ENCODE measurements around the gene TNFRSF6B.

TNFRSF6B gene

DNA sequence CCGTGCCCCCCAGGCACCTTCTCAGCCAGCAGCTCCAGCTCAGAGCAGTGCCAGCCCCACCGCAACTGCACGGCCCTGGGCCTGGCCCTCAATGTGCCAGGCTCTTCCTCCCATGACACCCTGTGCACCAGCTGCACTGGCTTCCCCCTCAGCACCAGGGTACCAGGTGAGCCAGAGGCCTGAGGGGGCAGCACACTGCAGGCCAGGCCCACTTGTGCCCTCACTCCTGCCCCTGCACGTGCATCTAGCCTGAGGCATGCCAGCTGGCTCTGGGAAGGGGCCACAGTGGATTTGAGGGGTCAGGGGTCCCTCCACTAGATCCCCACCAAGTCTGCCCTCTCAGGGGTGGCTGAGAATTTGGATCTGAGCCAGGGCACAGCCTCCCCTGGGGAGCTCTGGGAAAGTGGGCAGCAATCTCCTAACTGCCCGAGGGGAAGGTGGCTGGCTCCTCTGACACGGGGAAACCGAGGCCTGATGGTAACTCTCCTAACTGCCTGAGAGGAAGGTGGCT lies 960 bp downstream of the TNFRSF6B start:
- peaks cover 3% of the 10 kb centered on the region for H3K36me3 ChIP-seq (replicated peaks)
- H3K4me3 ChIP-seq (ENCODE audit: low read depth, low read length), result peak overlapping the region; percentile 63
- peak overlapping the region; percentile 90 for H3K27ac ChIP-seq
- no peaks in the 10 kb centered on the region for H3K27me3 ChIP-seq (replicated peaks)
- DNase-seq, result no peak
- TF ChIP-seq, protein P1, sequence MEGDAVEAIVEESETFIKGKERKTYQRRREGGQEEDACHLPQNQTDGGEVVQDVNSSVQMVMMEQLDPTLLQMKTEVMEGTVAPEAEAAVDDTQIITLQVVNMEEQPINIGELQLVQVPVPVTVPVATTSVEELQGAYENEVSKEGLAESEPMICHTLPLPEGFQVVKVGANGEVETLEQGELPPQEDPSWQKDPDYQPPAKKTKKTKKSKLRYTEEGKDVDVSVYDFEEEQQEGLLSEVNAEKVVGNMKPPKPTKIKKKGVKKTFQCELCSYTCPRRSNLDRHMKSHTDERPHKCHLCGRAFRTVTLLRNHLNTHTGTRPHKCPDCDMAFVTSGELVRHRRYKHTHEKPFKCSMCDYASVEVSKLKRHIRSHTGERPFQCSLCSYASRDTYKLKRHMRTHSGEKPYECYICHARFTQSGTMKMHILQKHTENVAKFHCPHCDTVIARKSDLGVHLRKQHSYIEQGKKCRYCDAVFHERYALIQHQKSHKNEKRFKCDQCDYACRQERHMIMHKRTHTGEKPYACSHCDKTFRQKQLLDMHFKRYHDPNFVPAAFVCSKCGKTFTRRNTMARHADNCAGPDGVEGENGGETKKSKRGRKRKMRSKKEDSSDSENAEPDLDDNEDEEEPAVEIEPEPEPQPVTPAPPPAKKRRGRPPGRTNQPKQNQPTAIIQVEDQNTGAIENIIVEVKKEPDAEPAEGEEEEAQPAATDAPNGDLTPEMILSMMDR (IDR thresholded peaks at IDR 0.05; ENCODE audit: low read depth, low read length, missing control alignments), result no peak
- in situ Hi-C loops (cut with HindIII; ENCODE audit: low pct_ligation_motif_present, low sequenced_read_pairs), result loop anchor here (25.0 kb wide), 1 partner anchor 110 kb away; no protein-coding TSS in a partner anchor

DNA sequence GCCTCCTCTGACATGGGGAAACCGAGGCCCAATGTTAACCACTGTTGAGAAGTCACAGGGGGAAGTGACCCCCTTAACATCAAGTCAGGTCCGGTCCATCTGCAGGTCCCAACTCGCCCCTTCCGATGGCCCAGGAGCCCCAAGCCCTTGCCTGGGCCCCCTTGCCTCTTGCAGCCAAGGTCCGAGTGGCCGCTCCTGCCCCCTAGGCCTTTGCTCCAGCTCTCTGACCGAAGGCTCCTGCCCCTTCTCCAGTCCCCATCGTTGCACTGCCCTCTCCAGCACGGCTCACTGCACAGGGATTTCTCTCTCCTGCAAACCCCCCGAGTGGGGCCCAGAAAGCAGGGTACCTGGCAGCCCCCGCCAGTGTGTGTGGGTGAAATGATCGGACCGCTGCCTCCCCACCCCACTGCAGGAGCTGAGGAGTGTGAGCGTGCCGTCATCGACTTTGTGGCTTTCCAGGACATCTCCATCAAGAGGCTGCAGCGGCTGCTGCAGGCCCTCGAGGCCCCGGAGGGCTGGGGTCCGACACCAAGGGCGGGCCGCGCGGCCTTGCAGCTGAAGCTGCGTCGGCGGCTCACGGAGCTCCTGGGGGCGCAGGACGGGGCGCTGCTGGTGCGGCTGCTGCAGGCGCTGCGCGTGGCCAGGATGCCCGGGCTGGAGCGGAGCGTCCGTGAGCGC lies 1.6 kb downstream of the TNFRSF6B start:
- peak overlapping the region; percentile 90 for H3K27ac ChIP-seq
- H3K4me3 ChIP-seq (ENCODE audit: low read depth, low read length), result peak overlapping the region; percentile 63
- H3K27me3 ChIP-seq (replicated peaks), result no peaks in the 10 kb centered on the region
- DNase-seq, result no peak
- in situ Hi-C loops (cut with HindIII; ENCODE audit: low pct_ligation_motif_present, low sequenced_read_pairs), result loop anchor here (25.0 kb wide), 1 partner anchor 111 kb away; no protein-coding TSS in a partner anchor
- peaks cover 3% of the 10 kb centered on the region for H3K36me3 ChIP-seq (replicated peaks)
- TF ChIP-seq, protein P1 (IDR thresholded peaks at IDR 0.05; ENCODE audit: low read depth, low read length, missing control alignments), result no peak

DNA sequence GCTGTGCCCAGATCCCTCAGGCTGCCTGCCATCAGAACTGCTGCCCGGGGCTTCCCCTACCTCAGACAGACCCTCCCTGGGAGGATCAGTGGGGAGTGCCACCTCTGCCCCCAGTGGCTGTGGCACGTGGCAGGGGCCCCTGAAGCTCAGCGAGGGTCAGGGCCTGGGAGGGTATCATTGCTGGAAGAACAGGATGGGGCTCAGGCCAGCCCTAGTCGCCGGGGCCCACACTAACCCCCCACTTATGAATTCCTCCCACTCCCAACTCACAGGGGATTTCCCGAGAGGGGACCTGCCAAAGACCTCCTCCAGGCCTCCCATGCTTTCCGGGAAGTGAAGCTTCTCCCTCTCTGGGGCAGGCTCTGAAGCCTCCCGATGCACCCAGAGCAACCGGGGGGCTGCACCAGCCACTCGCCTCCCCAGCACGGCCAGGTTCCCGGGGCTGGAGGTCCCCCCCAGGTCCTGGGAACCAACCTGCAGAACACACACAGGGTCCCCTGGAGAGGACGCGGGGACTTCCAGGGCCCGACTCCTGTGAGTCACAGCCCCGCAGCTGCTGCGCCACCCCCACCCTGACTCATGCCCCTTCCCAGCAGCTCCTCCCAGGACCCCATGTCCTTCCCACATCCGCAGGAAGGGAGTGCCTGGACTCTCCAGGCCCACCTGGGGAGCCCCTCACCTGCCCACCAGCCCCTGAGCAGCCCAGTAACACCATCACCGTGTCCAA lies 2.5 kb downstream of the TNFRSF6B start:
- Histone ChIP-seq H3K36me3 (replicated peaks) (peaks cover 3% of the 10 kb centered on the region), H3K4me3 (ENCODE audit: low read depth, low read length) (peak overlapping the region; percentile 12), H3K27me3 (replicated peaks) (no peaks in the 10 kb centered on the region), H3K27ac (peak overlapping the region; percentile 90)
- in situ Hi-C loops (cut with HindIII; ENCODE audit: low pct_ligation_motif_present, low sequenced_read_pairs), result loop anchor here (25.0 kb wide), 1 partner anchor 112 kb away; no protein-coding TSS in a partner anchor
- TF ChIP-seq, protein P1 (IDR thresholded peaks at IDR 0.05; ENCODE audit: low read depth, low read length, missing control alignments), result no peak
- DNase-seq, result peak; percentile 86

DNA sequence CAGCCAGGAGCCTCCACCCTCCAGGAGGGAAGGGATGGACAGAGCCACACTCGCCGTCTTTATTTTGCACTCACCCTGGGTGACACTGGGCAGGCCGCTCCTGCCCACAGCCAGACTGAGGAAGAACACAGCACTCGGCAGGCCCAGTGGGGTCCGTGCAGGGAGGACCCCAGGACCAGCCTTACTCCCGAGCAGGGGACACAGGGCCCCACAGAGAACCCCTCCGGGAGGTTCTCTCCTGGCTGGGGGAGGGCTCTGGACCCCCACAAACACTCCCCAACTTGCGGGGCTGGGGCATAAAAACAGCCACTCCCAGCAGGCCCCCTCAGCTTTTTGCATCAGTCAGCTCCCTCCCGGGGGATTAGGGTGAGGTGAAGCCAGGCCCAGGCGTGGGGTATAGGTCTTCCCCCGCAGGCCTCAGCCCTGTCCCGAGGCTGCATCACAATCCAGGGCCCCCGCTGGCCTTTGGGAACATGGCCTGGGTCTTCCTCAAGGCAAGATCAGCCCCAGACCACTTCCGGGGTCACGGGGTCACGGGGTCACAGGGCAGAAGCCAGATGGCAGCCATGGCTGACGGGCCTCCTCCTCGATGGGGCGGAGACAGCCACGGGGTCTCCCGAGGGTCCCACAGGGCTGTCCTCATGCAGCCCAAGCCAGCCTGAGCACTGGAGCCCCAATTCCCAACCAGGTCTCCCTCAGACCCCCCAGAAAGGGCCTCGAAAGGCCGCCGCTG lies 3.2 kb downstream of the TNFRSF6B start:
- Histone ChIP-seq H3K36me3 (replicated peaks) (peaks cover 8% of the 10 kb centered on the region), H3K27ac (peak overlapping the region; percentile 90), H3K27me3 (replicated peaks) (no peaks in the 10 kb centered on the region), H3K4me3 (ENCODE audit: low read depth, low read length) (no peak overlapping the region)
- TF ChIP-seq, protein P1 (IDR thresholded peaks at IDR 0.05; ENCODE audit: low read depth, low read length, missing control alignments), result no peak
- in situ Hi-C loops (cut with HindIII; ENCODE audit: low pct_ligation_motif_present, low sequenced_read_pairs), result loop anchor here (25.0 kb wide), 1 partner anchor 112 kb away; no protein-coding TSS in a partner anchor
- no peak for DNase-seq

DNA sequence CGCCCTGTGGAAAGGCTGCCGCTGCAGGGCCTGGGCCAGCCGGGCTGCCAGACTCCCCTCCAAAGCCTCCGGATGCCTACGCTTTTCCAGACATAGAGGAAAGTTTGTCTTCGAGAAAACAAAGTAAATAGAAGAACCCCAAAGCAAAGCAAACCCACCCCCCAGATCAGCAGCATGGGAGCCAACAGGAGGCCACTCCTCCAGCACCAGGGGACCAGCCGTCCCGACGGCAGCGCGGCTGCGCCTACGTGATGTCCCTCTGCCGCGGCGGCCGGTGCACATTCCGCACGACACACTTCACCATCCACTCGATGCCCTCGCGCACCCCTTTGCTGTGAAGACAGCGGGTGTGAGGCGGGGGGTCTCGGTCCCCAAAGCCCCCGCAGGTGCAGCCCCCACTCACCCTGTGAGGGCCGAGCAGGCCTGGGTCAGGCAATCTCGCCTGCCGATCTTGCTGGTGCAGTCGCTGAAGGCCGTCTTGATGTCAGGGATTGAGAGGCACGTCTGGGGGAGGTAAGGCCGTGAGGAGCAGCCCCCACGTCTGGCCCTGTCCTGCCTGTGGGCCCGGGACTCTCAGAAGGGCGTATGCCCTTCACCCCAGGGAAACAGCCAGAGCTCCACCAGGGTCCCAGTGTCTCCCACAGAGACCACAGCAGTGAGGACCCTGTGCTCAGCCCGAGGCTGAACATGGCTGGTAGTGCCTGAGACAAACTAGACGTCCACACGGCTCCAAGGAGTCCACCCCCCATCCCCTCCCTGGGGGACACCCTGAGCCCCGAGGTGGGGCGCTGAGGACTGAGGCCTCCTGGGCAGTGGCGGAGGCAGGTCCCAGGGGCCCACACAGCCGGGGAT lies 4.0 kb downstream of the TNFRSF6B start:
- H3K27me3 ChIP-seq (replicated peaks), result no peaks in the 10 kb centered on the region
- H3K4me3 ChIP-seq (ENCODE audit: low read depth, low read length), result no peak overlapping the region
- TF ChIP-seq, protein P1 (IDR thresholded peaks at IDR 0.05; ENCODE audit: low read depth, low read length, missing control alignments), result no peak
- H3K36me3 ChIP-seq (replicated peaks), result peaks cover 16% of the 10 kb centered on the region
- DNase-seq, result no peak
- in situ Hi-C loops (cut with HindIII; ENCODE audit: low pct_ligation_motif_present, low sequenced_read_pairs), result no loop called here
- peak overlapping the region; percentile 90 for H3K27ac ChIP-seq
